ENCODE measurements around the gene LHPP.
"Not testable (repeated sequence)": the region's sequence is repeated elsewhere in the genome, so short reads cannot be mapped to it uniquely, and the experiment has no call there.

LHPP gene

GRCh38 chr10:124461642-124462347 is at the start of gene LHPP:
TSS of gene LHPP (plus strand) at chr10:124461823. CDS start at chr10:124461863, 40 bp downstream.
- DNase-seq (ENCODE audit: low read depth in 2 of 2) = peak; percentile 37 to 38

GRCh38 chr10:124414076-124414475 is 47.5 kb upstream of the LHPP start:
- no peak for DNase-seq (ENCODE audit: low read depth in 2 of 2)

GRCh38 chr10:124415210-124415609 is 46.4 kb upstream of the LHPP start:
- DNase-seq (ENCODE audit: low read depth in 2 of 2) = no peak

GRCh38 chr10:124416733-124417132 is 44.9 kb upstream of the LHPP start:
- no peak for DNase-seq (ENCODE audit: low read depth in 2 of 2)

GRCh38 chr10:124417895-124418725 is 43.5 kb upstream of the LHPP start:
- DNase-seq (ENCODE audit: low read depth in 2 of 2) = no peak

GRCh38 chr10:124418726-124419501 is 42.7 kb upstream of the LHPP start, which contains the start of gene OAT:
TSS of gene OAT (minus strand) at chr10:124418923. CDS start at chr10:124412171, 6,752 bp downstream.
- DNase-seq (ENCODE audit: low read depth in 2 of 2) = peak; percentile 80 to 84

GRCh38 chr10:124419635-124420034 is 42.0 kb upstream of the LHPP start:
- no peak for DNase-seq (ENCODE audit: low read depth in 2 of 2)

- DNase-seq (ENCODE audit: low read depth in 2 of 2) = no peak
These were observed 41.4 kb upstream of the LHPP start for GRCh38 chr10:124420254-124420653.

GRCh38 chr10:124422742-124423141 is 38.9 kb upstream of the LHPP start:
- no peak for DNase-seq (ENCODE audit: low read depth in 2 of 2)

- DNase-seq (ENCODE audit: low read depth in 2 of 2) = no peak
These were observed 37.8 kb upstream of the LHPP start for GRCh38 chr10:124423813-124424212.

GRCh38 chr10:124425227-124425962 is 36.2 kb upstream of the LHPP start:
- DNase-seq (ENCODE audit: low read depth in 2 of 2) = no peak

GRCh38 chr10:124428207-124428777 is 33.3 kb upstream of the LHPP start:
- DNase-seq (ENCODE audit: low read depth in 2 of 2) = no peak

GRCh38 chr10:124429576-124429975 is 32.0 kb upstream of the LHPP start:
- DNase-seq (ENCODE audit: low read depth in 2 of 2) = no peak

GRCh38 chr10:124430077-124430476 is 31.5 kb upstream of the LHPP start:
- no peak for DNase-seq (ENCODE audit: low read depth in 2 of 2)

- no peak for DNase-seq (ENCODE audit: low read depth in 2 of 2)
These were observed 28.2 kb upstream of the LHPP start for GRCh38 chr10:124433461-124433860.

- DNase-seq (ENCODE audit: low read depth in 2 of 2) = not testable (repeated sequence)
These were observed 25.9 kb upstream of the LHPP start for GRCh38 chr10:124435683-124436082.

- DNase-seq (ENCODE audit: low read depth in 2 of 2) = no peak
These were observed 25.4 kb upstream of the LHPP start for GRCh38 chr10:124436191-124436638.

GRCh38 chr10:124441694-124442093 is 19.9 kb upstream of the LHPP start:
- DNase-seq (ENCODE audit: low read depth in 2 of 2) = not testable (repeated sequence)

GRCh38 chr10:124446830-124447750 is 14.5 kb upstream of the LHPP start:
- no peak for DNase-seq (ENCODE audit: low read depth in 2 of 2)

Measured in fibroblast of skin of left biceps (primary cell).